ENCODE data around the gene EHBP1.
"Not testable (repeated sequence)": the region's sequence is repeated elsewhere in the genome, so short reads cannot be mapped to it uniquely, and the experiment has no call there.

DNA sequence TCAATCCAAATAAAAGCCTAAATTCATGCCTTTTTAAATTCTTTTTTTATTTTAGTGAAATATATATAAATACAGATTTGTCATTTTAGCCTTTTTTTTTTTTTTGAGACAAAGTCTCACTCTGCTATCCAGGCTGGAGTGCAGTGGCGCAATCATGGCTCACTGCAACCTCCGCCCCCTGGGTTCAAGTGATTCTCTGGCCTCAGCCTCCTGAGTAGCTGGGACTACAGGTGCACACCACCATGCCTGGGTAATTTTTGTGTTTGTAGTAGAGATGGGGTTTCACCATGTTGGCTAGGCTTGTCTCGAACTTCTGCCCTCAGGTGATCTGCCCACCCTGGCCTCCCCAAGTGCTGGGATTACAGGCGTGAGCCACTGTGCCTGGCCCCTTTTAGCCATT is 368.9 kb downstream of the EHBP1 start:
- TF ChIP-seq, protein P1, sequence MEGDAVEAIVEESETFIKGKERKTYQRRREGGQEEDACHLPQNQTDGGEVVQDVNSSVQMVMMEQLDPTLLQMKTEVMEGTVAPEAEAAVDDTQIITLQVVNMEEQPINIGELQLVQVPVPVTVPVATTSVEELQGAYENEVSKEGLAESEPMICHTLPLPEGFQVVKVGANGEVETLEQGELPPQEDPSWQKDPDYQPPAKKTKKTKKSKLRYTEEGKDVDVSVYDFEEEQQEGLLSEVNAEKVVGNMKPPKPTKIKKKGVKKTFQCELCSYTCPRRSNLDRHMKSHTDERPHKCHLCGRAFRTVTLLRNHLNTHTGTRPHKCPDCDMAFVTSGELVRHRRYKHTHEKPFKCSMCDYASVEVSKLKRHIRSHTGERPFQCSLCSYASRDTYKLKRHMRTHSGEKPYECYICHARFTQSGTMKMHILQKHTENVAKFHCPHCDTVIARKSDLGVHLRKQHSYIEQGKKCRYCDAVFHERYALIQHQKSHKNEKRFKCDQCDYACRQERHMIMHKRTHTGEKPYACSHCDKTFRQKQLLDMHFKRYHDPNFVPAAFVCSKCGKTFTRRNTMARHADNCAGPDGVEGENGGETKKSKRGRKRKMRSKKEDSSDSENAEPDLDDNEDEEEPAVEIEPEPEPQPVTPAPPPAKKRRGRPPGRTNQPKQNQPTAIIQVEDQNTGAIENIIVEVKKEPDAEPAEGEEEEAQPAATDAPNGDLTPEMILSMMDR (conservative IDR thresholded peaks at IDR 0.05 in 1 of 2, IDR thresholded peaks at IDR 0.05 in 1 of 2; ENCODE audit: low read depth in 1 of 2, low read length in 2 of 2), result not testable (repeated sequence)
- TF ChIP-seq EZH2 (IDR thresholded peaks at IDR 0.05; ENCODE audit: low read length, missing control alignments), result not testable (repeated sequence)

Data from fibroblast of lung (primary cell).